ENCODE data around the gene RACK1. TPM values are rescaled to one million over a fixed set of nuclear protein-coding genes. Genes with fewer than 3 reads are reported as not detected.

RACK1 gene
- total and polyA plus RNA-seq, 2 of the 4 experiments (the other 2 are of a cell fraction): 4,263 to 9,350 TPM

DNA sequence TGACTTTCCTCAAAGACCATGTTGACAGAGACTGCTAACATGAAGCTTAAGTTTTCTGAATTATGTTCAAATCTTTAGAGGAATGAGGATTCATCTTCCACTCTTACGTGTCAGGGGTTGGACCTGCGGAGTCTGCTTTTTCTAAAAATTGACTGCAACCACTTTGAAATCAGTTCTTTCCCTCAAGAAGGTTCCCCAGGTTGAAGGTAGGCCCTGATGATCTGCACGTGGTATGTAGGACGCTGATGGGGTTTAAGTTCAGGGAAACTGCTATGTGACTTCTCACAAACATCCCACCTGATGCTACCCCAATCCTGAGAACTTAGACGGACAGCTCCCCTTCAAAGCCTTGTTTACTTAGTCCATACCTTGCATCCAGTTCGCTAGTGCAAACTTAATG, 7.2 kb downstream of the RACK1 start:
- dilution Hi-C loops (cut with HindIII; ENCODE audit: low sequenced_read_pairs, unreplicated experiment): no loop called here
- no TSS peak for BruUV-seq (replicated peaks)
- Histone ChIP-seq H3K14ac (replicated peaks; ENCODE audit: low read depth, low read length) (no peak overlapping the region), H2BK20ac (ENCODE audit: low read depth, low read length) (no peak overlapping the region), H3K56ac (ENCODE audit: extremely low read depth, insufficient read depth, low read length) (no peak overlapping the region), H3K18ac (ENCODE audit: low read depth, low read length) (no peak overlapping the region), H4K8ac (ENCODE audit: low read depth in 2 of 2, low read length in 2 of 2) (no peak overlapping the region), H3K9me1 (ENCODE audit: insufficient read depth, low read length) (peaks cover 8% of the 10 kb centered on the region), H3K4me3 (ENCODE audit: insufficient read depth, low read depth, low read length) (no peak overlapping the region), H3K4ac (ENCODE audit: low read depth, low read length) (no peak overlapping the region), H3K4me1 (ENCODE audit: control insufficient read depth, insufficient read depth, low read length) (no peaks in the 10 kb centered on the region), H2BK120ac (ENCODE audit: low read depth, low read length) (no peak overlapping the region), H4K5ac (ENCODE audit: low read depth, low read length) (no peak overlapping the region), H2BK15ac (ENCODE audit: low read depth, low read length) (no peak overlapping the region), H3K23ac (ENCODE audit: low read depth, low read length) (no peak overlapping the region), H3K9ac (ENCODE audit: low read depth, low read length) (no peak overlapping the region), H4K20me1 (ENCODE audit: insufficient read depth, low read length) (peaks cover 81% of the 10 kb centered on the region), H4K91ac (ENCODE audit: insufficient read depth, low read depth, low read length) (no peak overlapping the region), H3K27ac (ENCODE audit: insufficient read depth, low read length) (no peak overlapping the region), H2AK5ac (ENCODE audit: low read depth, low read length) (no peak overlapping the region), H3K9me3 (ENCODE audit: control insufficient read depth, insufficient read depth, low read length) (no peaks in the 10 kb centered on the region), H3K36me3 (ENCODE audit: control insufficient read depth, insufficient read depth, low read length) (peaks cover 78% of the 10 kb centered on the region), H2BK5ac (ENCODE audit: low read depth, low read length, poor library complexity, severe bottlenecking) (no peak overlapping the region), H2AFZ (replicated peaks; ENCODE audit: low read length, poor library complexity) (no peak overlapping the region), H3K4me2 (ENCODE audit: low read depth, low read length) (no peak overlapping the region), H3K79me1 (ENCODE audit: low read depth in 1 of 2, low read length in 2 of 2) (peaks cover 15 to 44% of the 10 kb centered on the region in 2 experiments), H2AK9ac (replicated peaks; ENCODE audit: low read depth, low read length, poor library complexity) (no peak overlapping the region), H3K27me3 (ENCODE audit: control insufficient read depth, insufficient read depth, low read length) (no peaks in the 10 kb centered on the region)
- no CpG with 5 or more reads among the region's 6 CpGs for WGBS, 2 experiments (ENCODE audit: extremely low coverage in 2 of 2, insufficient read length in 1 of 2)
- intact Hi-C loops (cut with micrococcal nuclease): no loop called here
- TF ChIP-seq SMC3 (IDR thresholded peaks at IDR 0.05; ENCODE audit: low read depth, low read length) (no peak), NFE2L2 (IDR thresholded peaks at IDR 0.05; ENCODE audit: low read depth, low read length) (no peak), FOS (IDR thresholded peaks at IDR 0.05; ENCODE audit: low read depth, low read length) (no peak), RAD21 (IDR thresholded peaks at IDR 0.05; ENCODE audit: low read length) (no peak), BHLHE40 (IDR thresholded peaks at IDR 0.05; ENCODE audit: low read depth, low read length) (no peak), ELK1 (IDR thresholded peaks at IDR 0.05; ENCODE audit: borderline replicate concordance, low read depth, low read length) (no peak), CEBPB (IDR thresholded peaks at IDR 0.05; ENCODE audit: low read depth, low read length) (no peak), MXI1 (IDR thresholded peaks at IDR 0.05; ENCODE audit: borderline replicate concordance, low read depth, low read length) (no peak), MAFK (IDR thresholded peaks at IDR 0.05; ENCODE audit: low read depth, low read length) (no peak), CHD1 (IDR thresholded peaks at IDR 0.05; ENCODE audit: low read depth, low read length) (no peak), POLR2A (IDR thresholded peaks at IDR 0.05; ENCODE audit: low read depth, low read length) (no peak), MAZ (IDR thresholded peaks at IDR 0.05; ENCODE audit: borderline replicate concordance, low read depth, low read length) (no peak), RFX5 (IDR thresholded peaks at IDR 0.05; ENCODE audit: low read depth, low read length) (no peak), RCOR1 (IDR thresholded peaks at IDR 0.05; ENCODE audit: insufficient replicate concordance, low read length) (no peak)
- TF ChIP-seq, protein P1, sequence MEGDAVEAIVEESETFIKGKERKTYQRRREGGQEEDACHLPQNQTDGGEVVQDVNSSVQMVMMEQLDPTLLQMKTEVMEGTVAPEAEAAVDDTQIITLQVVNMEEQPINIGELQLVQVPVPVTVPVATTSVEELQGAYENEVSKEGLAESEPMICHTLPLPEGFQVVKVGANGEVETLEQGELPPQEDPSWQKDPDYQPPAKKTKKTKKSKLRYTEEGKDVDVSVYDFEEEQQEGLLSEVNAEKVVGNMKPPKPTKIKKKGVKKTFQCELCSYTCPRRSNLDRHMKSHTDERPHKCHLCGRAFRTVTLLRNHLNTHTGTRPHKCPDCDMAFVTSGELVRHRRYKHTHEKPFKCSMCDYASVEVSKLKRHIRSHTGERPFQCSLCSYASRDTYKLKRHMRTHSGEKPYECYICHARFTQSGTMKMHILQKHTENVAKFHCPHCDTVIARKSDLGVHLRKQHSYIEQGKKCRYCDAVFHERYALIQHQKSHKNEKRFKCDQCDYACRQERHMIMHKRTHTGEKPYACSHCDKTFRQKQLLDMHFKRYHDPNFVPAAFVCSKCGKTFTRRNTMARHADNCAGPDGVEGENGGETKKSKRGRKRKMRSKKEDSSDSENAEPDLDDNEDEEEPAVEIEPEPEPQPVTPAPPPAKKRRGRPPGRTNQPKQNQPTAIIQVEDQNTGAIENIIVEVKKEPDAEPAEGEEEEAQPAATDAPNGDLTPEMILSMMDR (conservative IDR thresholded peaks at IDR 0.05; ENCODE audit: low read depth, low read length): no peak
- TF ChIP-seq, protein P2, sequence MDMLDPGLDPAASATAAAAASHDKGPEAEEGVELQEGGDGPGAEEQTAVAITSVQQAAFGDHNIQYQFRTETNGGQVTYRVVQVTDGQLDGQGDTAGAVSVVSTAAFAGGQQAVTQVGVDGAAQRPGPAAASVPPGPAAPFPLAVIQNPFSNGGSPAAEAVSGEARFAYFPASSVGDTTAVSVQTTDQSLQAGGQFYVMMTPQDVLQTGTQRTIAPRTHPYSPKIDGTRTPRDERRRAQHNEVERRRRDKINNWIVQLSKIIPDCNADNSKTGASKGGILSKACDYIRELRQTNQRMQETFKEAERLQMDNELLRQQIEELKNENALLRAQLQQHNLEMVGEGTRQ (IDR thresholded peaks at IDR 0.05; ENCODE audit: low read depth, low read length): no peak
- DNase-seq (no peak), ATAC-seq (ENCODE audit: low read depth) (no peak)
- POLR2A ChIA-PET (ENCODE audit: unreplicated experiment): interaction anchor here (0.6 kb wide), 1 partner anchor 169 kb away, joined by 3 read pairs; no protein-coding TSS in a partner anchor
- CTCF ChIA-PET: no interaction called here
- in situ Hi-C loops (cut with MboI; ENCODE audit: low sequenced_read_pairs): no loop called here
